GM23338 (cell line): Measurements from ENCODE around the gene PJA2. TPM values are rescaled to one million over a fixed set of nuclear protein-coding genes. Genes with fewer than 3 reads are reported as not detected.

Experiments
- ATAC-seq: fragments of 200-7000 bp; cut with Tn5 transposase; 3 replicates; pipeline ENCODE4 v1.9.1; 2020
- DNase-seq: peaks from one replicate; pipeline ENCODE4 v3.0.0-alpha.2; 2015; ENCODE audit warnings: low spot score
- H2AFZ ChIP-seq: fragments of 200-600 bp; sonication (generic); 2 replicates; pipeline ENCODE4 v1.8.0; 2016; ENCODE audit warnings: antibody characterized with exemption, mild to moderate bottlenecking, moderate library complexity
- H3F3A ChIP-seq: fragments of 200-600 bp; sonication (generic); replicated peaks from 2 replicates; pipeline ENCODE4 v1.8.0; 2017; ENCODE audit warnings: antibody characterized with exemption, mixed run types, low read depth
- H3K27ac ChIP-seq: fragments of 200-600 bp; sonication (generic); 2 replicates; pipeline ENCODE4 v1.6.1; 2016; ENCODE audit warnings: low read depth
- H3K27me3 ChIP-seq: fragments of 200-600 bp; sonication (generic); 2 replicates; pipeline ENCODE4 v1.8.0; 2016; ENCODE audit warnings: mild to moderate bottlenecking, mixed run types, moderate library complexity; ENCODE audit not compliant: insufficient read depth
- H3K36me3 ChIP-seq: fragments of 200-600 bp; sonication (generic); 2 replicates; pipeline ENCODE4 v1.8.0; 2016; ENCODE audit warnings: mild to moderate bottlenecking; ENCODE audit not compliant: insufficient read depth
- H3K4me1 ChIP-seq: fragments of 200-600 bp; sonication (generic); 2 replicates; pipeline ENCODE4 v1.8.0; 2016; ENCODE audit warnings: mild to moderate bottlenecking, moderate library complexity; ENCODE audit not compliant: insufficient read depth
- H3K4me2 ChIP-seq: fragments of 200-600 bp; sonication (generic); 2 replicates; pipeline ENCODE4 v1.7.1; 2017; ENCODE audit warnings: mixed run types
- H3K4me3 ChIP-seq: fragments of 200-600 bp; sonication (generic); 2 replicates; pipeline ENCODE4 v1.6.1; 2016; ENCODE audit warnings: mixed run types
- H3K79me2 ChIP-seq: fragments of 200-600 bp; sonication (generic); replicated peaks from 2 replicates; pipeline ENCODE4 v1.8.0; 2017; ENCODE audit warnings: mild to moderate bottlenecking; ENCODE audit not compliant: insufficient read depth
- H3K9me2 ChIP-seq: fragments of 200-600 bp; sonication (generic); 2 replicates; pipeline ENCODE4 v1.8.0; 2017; ENCODE audit not compliant: insufficient read depth
- H4K20me1 ChIP-seq: fragments of 200-600 bp; sonication (generic); replicated peaks from 2 replicates; pipeline ENCODE4 v1.8.0; 2017; ENCODE audit warnings: mild to moderate bottlenecking; ENCODE audit not compliant: insufficient read depth
- H3K27ac Mint-ChIP-seq: 2 replicates; pipeline ENCODE4 v1.8.0; 2020; ENCODE audit warnings: inconsistent platforms, mild to moderate bottlenecking, moderate library complexity, mixed read lengths
- H3K27me3 Mint-ChIP-seq: 3 replicates; pipeline ENCODE4 v1.8.0; 2022; ENCODE audit warnings: low read depth, mild to moderate bottlenecking, moderate library complexity, mixed read lengths, inconsistent platforms; ENCODE audit not compliant: insufficient read depth, poor library complexity
- H3K36me3 Mint-ChIP-seq: 3 replicates; pipeline ENCODE4 v1.8.0; 2021; ENCODE audit warnings: low read depth, mild to moderate bottlenecking, inconsistent platforms, moderate library complexity, mixed read lengths
- H3K4me1 Mint-ChIP-seq: 3 replicates; pipeline ENCODE4 v1.8.0; 2020; ENCODE audit warnings: mild to moderate bottlenecking, inconsistent platforms, mixed read lengths
- H3K4me3 Mint-ChIP-seq: 3 replicates; pipeline ENCODE4 v1.8.0; 2021; ENCODE audit warnings: moderate library complexity, mild to moderate bottlenecking, inconsistent platforms, mixed read lengths
- H3K9me3 Mint-ChIP-seq: 3 replicates; pipeline ENCODE4 v1.8.0; 2020; ENCODE audit warnings: moderate library complexity, mild to moderate bottlenecking, inconsistent platforms, mixed read lengths
- CREB1 ChIP-seq: fragments of 250-450 bp; sonication (Bioruptor Pico); IDR thresholded peaks from 2 replicates; pipeline ENCODE4 v1.5.0; 2020; ENCODE audit warnings: low read depth, mild to moderate bottlenecking, moderate library complexity
- EZH2 ChIP-seq: fragments of 200-600 bp; sonication (generic); IDR thresholded peaks from one replicate; pipeline ENCODE4 v1.8.0; 2017; ENCODE audit warnings: antibody characterized with exemption, mild to moderate bottlenecking, low read depth; ENCODE audit not compliant: unreplicated experiment
- EZH2phosphoT487 ChIP-seq: fragments of 200-600 bp; sonication (generic); IDR thresholded peaks from one replicate; pipeline ENCODE4 v1.8.1; 2018; ENCODE audit warnings: antibody characterized with exemption; ENCODE audit not compliant: unreplicated experiment
- JUNB ChIP-seq: IDR thresholded peaks from one replicate; pipeline ENCODE4 v1.6.1; 2016; ENCODE audit warnings: antibody characterized with exemption; ENCODE audit not compliant: unreplicated experiment
- NANOG ChIP-seq: IDR thresholded peaks from 2 replicates; pipeline ENCODE4 v1.6.1; 2016; ENCODE audit warnings: antibody characterized with exemption, borderline replicate concordance
- POLR2AphosphoS5 ChIP-seq: IDR thresholded peaks from 2 replicates; pipeline ENCODE4 v1.6.1; 2016; ENCODE audit warnings: antibody characterized with exemption, low read depth
- STAT1 ChIP-seq: IDR thresholded peaks from one replicate; pipeline ENCODE4 v1.6.1; 2016; ENCODE audit warnings: antibody characterized with exemption; ENCODE audit not compliant: unreplicated experiment
- ZNF114 ChIP-seq: fragments of 250-450 bp; sonication (Bioruptor Pico); IDR thresholded peaks from 2 replicates; pipeline ENCODE4 v1.5.0; 2020; ENCODE audit warnings: mild to moderate bottlenecking, moderate library complexity
- ZNF331 ChIP-seq: fragments of 250-450 bp; sonication (Bioruptor Pico); IDR thresholded peaks from 2 replicates; pipeline ENCODE4 v1.5.0; 2020; ENCODE audit warnings: low read depth, mild to moderate bottlenecking, moderate library complexity
- ZNF462 ChIP-seq: fragments of 250-450 bp; sonication (Bioruptor Pico); IDR thresholded peaks from 2 replicates; pipeline ENCODE4 v1.5.0; 2020; ENCODE audit warnings: mild to moderate bottlenecking, moderate library complexity
- polyA plus RNA-seq: library from polyadenylated mRNA; unstranded; fragments of >200 nt; fragmentation: Nextera tagmentation; extraction: Ambion mirVana; gene quantifications from 2 replicates; pipeline ENCODE4 v1.2.1, GENCODE V29; 2016
- total RNA-seq: library from RNA; depleted of rRNA; stranded (reverse); fragments of >200 nt; shearing (Covaris generic); gene quantifications from 2 replicates; pipeline ENCODE4 v1.2.3, GENCODE V29; 2014
- TF ChIP-seq, protein P1 (sequence below), 2 experiments: fragments of 200-600 bp in 1 of 2; sonication (generic) in 1 of 2; conservative IDR thresholded peaks; 2 replicates each; pipeline versions ENCODE4 v1.5.1 to v1.6.1; 2016 to 2017; ENCODE audit warnings: antibody characterized with exemption in 2 of 2, low read depth in 2 of 2, mild to moderate bottlenecking in 2 of 2, moderate library complexity in 1 of 2
- TF ChIP-seq, protein P2 (sequence below): IDR thresholded peaks from 2 replicates; pipeline ENCODE4 v1.6.1; 2016; ENCODE audit warnings: antibody characterized with exemption
- TF ChIP-seq, protein P3 (sequence below): IDR thresholded peaks from one replicate; pipeline ENCODE4 v1.6.1; 2018; ENCODE audit warnings: antibody characterized with exemption; ENCODE audit not compliant: unreplicated experiment

PJA2 gene
- total and polyA plus RNA-seq, 2 experiments from 2014 or later: 31.5 to 65.3 TPM

GRCh38 chr5:109349388-109349787, 60.4 kb downstream of the PJA2 start:
- H3K4me2 ChIP-seq: no peak overlapping the region
- H3K4me3 ChIP-seq: no peak overlapping the region
- DNase-seq (no peak), ATAC-seq (no peak)
- H3K79me2 ChIP-seq: peaks cover 5% of the 10 kb centered on the region
- peaks cover 5% of the 10 kb centered on the region for H3K36me3 ChIP-seq
- Mint-ChIP-seq H3K27me3 (no peaks in the 10 kb centered on the region), H3K4me1 (no peaks in the 10 kb centered on the region), H3K36me3 (peaks cover 16% of the 10 kb centered on the region; the same call in 2 of the 3 replicates), H3K9me3 (peaks cover 3% of the 10 kb centered on the region; the same call in 1 of the 3 replicates), H3K4me3 (no peak overlapping the region), H3K27ac (no peak overlapping the region)
- H3K4me1 ChIP-seq: no peaks in the 10 kb centered on the region
- no peak overlapping the region for H2AFZ ChIP-seq
- H3F3A ChIP-seq: no peaks in the 10 kb centered on the region
- H3K9me2 ChIP-seq: no peaks in the 10 kb centered on the region
- TF ChIP-seq, protein P1, sequence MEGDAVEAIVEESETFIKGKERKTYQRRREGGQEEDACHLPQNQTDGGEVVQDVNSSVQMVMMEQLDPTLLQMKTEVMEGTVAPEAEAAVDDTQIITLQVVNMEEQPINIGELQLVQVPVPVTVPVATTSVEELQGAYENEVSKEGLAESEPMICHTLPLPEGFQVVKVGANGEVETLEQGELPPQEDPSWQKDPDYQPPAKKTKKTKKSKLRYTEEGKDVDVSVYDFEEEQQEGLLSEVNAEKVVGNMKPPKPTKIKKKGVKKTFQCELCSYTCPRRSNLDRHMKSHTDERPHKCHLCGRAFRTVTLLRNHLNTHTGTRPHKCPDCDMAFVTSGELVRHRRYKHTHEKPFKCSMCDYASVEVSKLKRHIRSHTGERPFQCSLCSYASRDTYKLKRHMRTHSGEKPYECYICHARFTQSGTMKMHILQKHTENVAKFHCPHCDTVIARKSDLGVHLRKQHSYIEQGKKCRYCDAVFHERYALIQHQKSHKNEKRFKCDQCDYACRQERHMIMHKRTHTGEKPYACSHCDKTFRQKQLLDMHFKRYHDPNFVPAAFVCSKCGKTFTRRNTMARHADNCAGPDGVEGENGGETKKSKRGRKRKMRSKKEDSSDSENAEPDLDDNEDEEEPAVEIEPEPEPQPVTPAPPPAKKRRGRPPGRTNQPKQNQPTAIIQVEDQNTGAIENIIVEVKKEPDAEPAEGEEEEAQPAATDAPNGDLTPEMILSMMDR (conservative IDR thresholded peaks at IDR 0.05; ENCODE audit: low read depth in 2 of 2): no peak
- TF ChIP-seq EZH2 (no peak), ZNF462 (CRISPR knock-in tag) (no peak), EZH2phosphoT487 (no peak), STAT1 (no peak), CREB1 (CRISPR knock-in tag) (no peak), NANOG (no peak), JUNB (no peak), POLR2AphosphoS5 (no peak), ZNF114 (CRISPR knock-in tag) (no peak), ZNF331 (CRISPR knock-in tag) (no peak)
- TF ChIP-seq, protein P2, sequence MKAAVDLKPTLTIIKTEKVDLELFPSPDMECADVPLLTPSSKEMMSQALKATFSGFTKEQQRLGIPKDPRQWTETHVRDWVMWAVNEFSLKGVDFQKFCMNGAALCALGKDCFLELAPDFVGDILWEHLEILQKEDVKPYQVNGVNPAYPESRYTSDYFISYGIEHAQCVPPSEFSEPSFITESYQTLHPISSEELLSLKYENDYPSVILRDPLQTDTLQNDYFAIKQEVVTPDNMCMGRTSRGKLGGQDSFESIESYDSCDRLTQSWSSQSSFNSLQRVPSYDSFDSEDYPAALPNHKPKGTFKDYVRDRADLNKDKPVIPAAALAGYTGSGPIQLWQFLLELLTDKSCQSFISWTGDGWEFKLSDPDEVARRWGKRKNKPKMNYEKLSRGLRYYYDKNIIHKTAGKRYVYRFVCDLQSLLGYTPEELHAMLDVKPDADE: no peak
- TF ChIP-seq, protein P3, sequence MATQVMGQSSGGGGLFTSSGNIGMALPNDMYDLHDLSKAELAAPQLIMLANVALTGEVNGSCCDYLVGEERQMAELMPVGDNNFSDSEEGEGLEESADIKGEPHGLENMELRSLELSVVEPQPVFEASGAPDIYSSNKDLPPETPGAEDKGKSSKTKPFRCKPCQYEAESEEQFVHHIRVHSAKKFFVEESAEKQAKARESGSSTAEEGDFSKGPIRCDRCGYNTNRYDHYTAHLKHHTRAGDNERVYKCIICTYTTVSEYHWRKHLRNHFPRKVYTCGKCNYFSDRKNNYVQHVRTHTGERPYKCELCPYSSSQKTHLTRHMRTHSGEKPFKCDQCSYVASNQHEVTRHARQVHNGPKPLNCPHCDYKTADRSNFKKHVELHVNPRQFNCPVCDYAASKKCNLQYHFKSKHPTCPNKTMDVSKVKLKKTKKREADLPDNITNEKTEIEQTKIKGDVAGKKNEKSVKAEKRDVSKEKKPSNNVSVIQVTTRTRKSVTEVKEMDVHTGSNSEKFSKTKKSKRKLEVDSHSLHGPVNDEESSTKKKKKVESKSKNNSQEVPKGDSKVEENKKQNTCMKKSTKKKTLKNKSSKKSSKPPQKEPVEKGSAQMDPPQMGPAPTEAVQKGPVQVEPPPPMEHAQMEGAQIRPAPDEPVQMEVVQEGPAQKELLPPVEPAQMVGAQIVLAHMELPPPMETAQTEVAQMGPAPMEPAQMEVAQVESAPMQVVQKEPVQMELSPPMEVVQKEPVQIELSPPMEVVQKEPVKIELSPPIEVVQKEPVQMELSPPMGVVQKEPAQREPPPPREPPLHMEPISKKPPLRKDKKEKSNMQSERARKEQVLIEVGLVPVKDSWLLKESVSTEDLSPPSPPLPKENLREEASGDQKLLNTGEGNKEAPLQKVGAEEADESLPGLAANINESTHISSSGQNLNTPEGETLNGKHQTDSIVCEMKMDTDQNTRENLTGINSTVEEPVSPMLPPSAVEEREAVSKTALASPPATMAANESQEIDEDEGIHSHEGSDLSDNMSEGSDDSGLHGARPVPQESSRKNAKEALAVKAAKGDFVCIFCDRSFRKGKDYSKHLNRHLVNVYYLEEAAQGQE: no peak
- H3K27ac ChIP-seq: no peak overlapping the region
- no peaks in the 10 kb centered on the region for H4K20me1 ChIP-seq
- H3K27me3 ChIP-seq: no peaks in the 10 kb centered on the region
